HepG2 (cell line): Measurements from ENCODE around the gene SLC24A4. TPM values are rescaled to one million over a fixed set of nuclear protein-coding genes. Genes with fewer than 3 reads are reported as not detected.

Source experiments
- AGO2 ChIP-seq: fragments of 200-400 bp; formaldehyde crosslinking; optimal IDR thresholded peaks from 2 replicates; pipeline ENCODE3; 2017; ENCODE audit warnings: mild to moderate bottlenecking, low read depth, low read length, moderate library complexity
- DMAP1 ChIP-seq: IDR thresholded peaks from 2 replicates; pipeline ENCODE4 v1.6.1; 2016
- ETV5 ChIP-seq: IDR thresholded peaks from 2 replicates; pipeline ENCODE4 v1.6.1; 2018; ENCODE audit warnings: missing biosample characterization, missing genetic modification reagents, inconsistent platforms, borderline replicate concordance
- KDM5B ChIP-seq: sonication (generic); formaldehyde crosslinking; IDR thresholded peaks from 2 replicates; pipeline ENCODE4 v1.4.0; 2020; ENCODE audit warnings: missing genetic modification reagents, mild to moderate bottlenecking, borderline replicate concordance
- KLF15 ChIP-seq: sonication (generic); formaldehyde crosslinking; IDR thresholded peaks from 2 replicates; pipeline ENCODE4 v1.8.1; 2023; ENCODE audit warnings: borderline replicate concordance, mild to moderate bottlenecking, inconsistent platforms, missing genetic modification reagents, mixed read lengths
- MATR3 ChIP-seq: sonication (generic); formaldehyde crosslinking; IDR thresholded peaks from 2 replicates; pipeline ENCODE4 v1.4.0; 2020; ENCODE audit warnings: missing genetic modification reagents
- POLR2G ChIP-seq: fragments of 200-400 bp; formaldehyde crosslinking; IDR thresholded peaks from 2 replicates; pipeline ENCODE4 v1.6.1; 2018; ENCODE audit warnings: mild to moderate bottlenecking, low read depth, low read length, moderate library complexity
- SNAPC2 ChIP-seq: sonication (generic); formaldehyde crosslinking; IDR thresholded peaks from 2 replicates; pipeline ENCODE4 v1.8.1; 2022; ENCODE audit warnings: mild to moderate bottlenecking, missing genetic modification reagents
- THAP11 ChIP-seq: IDR thresholded peaks from 2 replicates; pipeline ENCODE4 v1.6.1; 2016; ENCODE audit warnings: missing biosample characterization, missing genetic modification reagents
- ZFP36 ChIP-seq: fragments of 150-350 bp; IDR thresholded peaks from 2 replicates; pipeline ENCODE4 v1.6.1; 2018; ENCODE audit warnings: borderline replicate concordance, low read length, low read depth; ENCODE audit not compliant: partially characterized antibody
- ZNF331 ChIP-seq: sonication (generic); formaldehyde crosslinking; IDR thresholded peaks from 2 replicates; pipeline ENCODE4 v1.4.0; 2020; ENCODE audit warnings: missing genetic modification reagents
- ZNF441 ChIP-seq: sonication (generic); formaldehyde crosslinking; IDR thresholded peaks from 2 replicates; pipeline ENCODE4 v1.7.0; 2021; ENCODE audit warnings: missing genetic modification reagents, borderline replicate concordance
- ZNF709 ChIP-seq: sonication (generic); formaldehyde crosslinking; IDR thresholded peaks from 2 replicates; pipeline ENCODE4 v1.5.0; 2020; ENCODE audit warnings: mild to moderate bottlenecking, missing genetic modification reagents
- ZNF816 ChIP-seq: sonication (generic); formaldehyde crosslinking; IDR thresholded peaks from 2 replicates; pipeline ENCODE4 v1.8.0; 2022; ENCODE audit warnings: missing genetic modification reagents, mild to moderate bottlenecking, borderline replicate concordance
- ZNF850 ChIP-seq: sonication (generic); formaldehyde crosslinking; conservative IDR thresholded peaks from 2 replicates; pipeline ENCODE4 v1.9.0; 2021; ENCODE audit warnings: mild to moderate bottlenecking, missing genetic modification reagents
- polyA plus RNA-seq, 8 experiments: library from polyadenylated mRNA; depleted of rRNA in 3 of 8; stranded (reverse) in 7 of 8; unstranded in 1 of 8; fragments of >200 nt; fragmentation: Illumina TruSeq in 4 of 8; extraction: Trizol in 4 of 8; gene quantifications; 2 replicates each; pipeline versions ENCODE4 v1.2.1 to v1.2.3, GENCODE V29; 2011 to 2016; ENCODE audit warnings: low read depth in 4 of 8, missing spikeins in 1 of 8, mixed read lengths in 1 of 8; ENCODE audit not compliant: insufficient read depth in 1 of 8
- total RNA-seq, 5 experiments: library from RNA; depleted of rRNA; stranded (reverse); fragments of >200 nt; fragmentation: Illumina TruSeq; extraction: Trizol; gene quantifications; 2 replicates each; pipeline ENCODE4 v1.2.3, GENCODE V29; 2016; ENCODE audit warnings: low read depth in 1 of 5
- TF ChIP-seq, protein P1 (sequence below): sonication (generic); formaldehyde crosslinking; IDR thresholded peaks from 2 replicates; pipeline ENCODE4 v1.8.1; 2023; ENCODE audit warnings: missing genetic modification reagents, inconsistent platforms, borderline replicate concordance
- TF ChIP-seq, protein P2 (sequence below): sonication (generic); formaldehyde crosslinking; IDR thresholded peaks from 2 replicates; pipeline ENCODE4 v1.4.0; 2020; ENCODE audit warnings: missing genetic modification reagents
- TF ChIP-seq, protein P3 (sequence below), 2 experiments: sonication (generic) in 1 of 2; formaldehyde crosslinking in 1 of 2; IDR thresholded peaks; 2 replicates each; pipeline versions ENCODE4 v1.4.0 to v1.6.1; 2016 to 2020; ENCODE audit warnings: borderline replicate concordance in 1 of 2, low read depth in 1 of 2, mild to moderate bottlenecking in 1 of 2, missing genetic modification reagents in 1 of 2
- TF ChIP-seq, protein P4 (sequence below): sonication (generic); formaldehyde crosslinking; IDR thresholded peaks from 2 replicates; pipeline ENCODE4 v1.4.0; 2020; ENCODE audit warnings: low read depth, mild to moderate bottlenecking, missing genetic modification reagents
- TF ChIP-seq, protein P5 (sequence below): sonication (generic); formaldehyde crosslinking; IDR thresholded peaks from 2 replicates; pipeline ENCODE4 v1.5.1; 2020; ENCODE audit warnings: missing genetic modification reagents, mild to moderate bottlenecking, borderline replicate concordance

SLC24A4 gene
- total and polyA plus RNA-seq, 2 of the 13 experiments (the other 11 are each of a cell fraction or from before 2014, with no cell fraction given): not detected

DNA sequence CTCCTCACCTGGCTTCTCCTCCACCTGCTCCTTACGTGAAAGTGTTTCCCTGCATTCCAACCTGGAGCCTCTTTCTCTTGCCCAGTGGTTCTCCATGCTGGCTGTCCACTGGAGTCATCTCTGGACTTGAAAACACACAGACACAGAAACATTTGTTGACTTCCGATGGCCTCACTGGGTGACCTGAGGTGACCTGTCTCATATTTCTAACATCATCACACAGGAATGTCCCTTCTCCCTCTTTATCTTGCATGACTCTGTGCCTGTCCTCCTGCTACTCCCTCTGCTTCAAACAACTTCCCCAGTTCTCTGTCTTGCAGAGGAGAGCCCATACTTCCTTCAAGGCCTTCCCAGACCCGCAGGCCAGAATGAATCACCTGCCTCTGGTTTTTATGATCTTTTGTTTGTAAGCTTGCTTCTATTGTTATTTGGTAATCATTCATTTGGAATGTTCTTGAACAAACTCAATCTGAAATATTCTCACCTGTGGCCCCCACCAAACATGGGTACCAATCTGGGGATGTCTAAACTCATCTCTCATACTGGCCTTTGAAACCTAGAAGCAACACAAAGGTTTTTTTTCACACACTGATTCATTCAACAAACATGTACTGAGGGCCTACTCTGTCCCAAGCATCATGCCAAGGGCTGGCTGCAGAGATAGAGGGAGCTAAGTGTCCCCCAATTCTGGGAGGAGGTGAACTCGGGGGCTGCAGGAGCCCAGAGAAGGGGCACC, 181.0 kb downstream of the SLC24A4 start (continued):
- TF ChIP-seq, protein P1, sequence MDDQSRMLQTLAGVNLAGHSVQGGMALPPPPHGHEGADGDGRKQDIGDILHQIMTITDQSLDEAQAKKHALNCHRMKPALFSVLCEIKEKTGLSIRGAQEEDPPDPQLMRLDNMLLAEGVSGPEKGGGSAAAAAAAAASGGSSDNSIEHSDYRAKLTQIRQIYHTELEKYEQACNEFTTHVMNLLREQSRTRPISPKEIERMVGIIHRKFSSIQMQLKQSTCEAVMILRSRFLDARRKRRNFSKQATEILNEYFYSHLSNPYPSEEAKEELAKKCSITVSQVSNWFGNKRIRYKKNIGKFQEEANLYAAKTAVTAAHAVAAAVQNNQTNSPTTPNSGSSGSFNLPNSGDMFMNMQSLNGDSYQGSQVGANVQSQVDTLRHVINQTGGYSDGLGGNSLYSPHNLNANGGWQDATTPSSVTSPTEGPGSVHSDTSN (CRISPR knock-in tag): no peak
- TF ChIP-seq MATR3 (CRISPR knock-in tag) (no peak), ZNF441 (no peak), KDM5B (CRISPR knock-in tag) (no peak), THAP11 (CRISPR knock-in tag) (peak; percentile 60; the same call in 1 of the 2 replicates), DMAP1 (CRISPR knock-in tag) (no peak), AGO2 (no peak), ZNF850 (CRISPR knock-in tag) (no peak), SNAPC2 (CRISPR knock-in tag) (no peak), ZFP36 (no peak), ZNF709 (CRISPR knock-in tag) (no peak), ETV5 (peak; percentile 93), KLF15 (CRISPR knock-in tag) (no peak), ZNF331 (CRISPR knock-in tag) (peak; percentile 60; the same call in 1 of the 2 replicates), POLR2G (no peak), ZNF816 (CRISPR knock-in tag) (no peak)
- TF ChIP-seq, protein P2, sequence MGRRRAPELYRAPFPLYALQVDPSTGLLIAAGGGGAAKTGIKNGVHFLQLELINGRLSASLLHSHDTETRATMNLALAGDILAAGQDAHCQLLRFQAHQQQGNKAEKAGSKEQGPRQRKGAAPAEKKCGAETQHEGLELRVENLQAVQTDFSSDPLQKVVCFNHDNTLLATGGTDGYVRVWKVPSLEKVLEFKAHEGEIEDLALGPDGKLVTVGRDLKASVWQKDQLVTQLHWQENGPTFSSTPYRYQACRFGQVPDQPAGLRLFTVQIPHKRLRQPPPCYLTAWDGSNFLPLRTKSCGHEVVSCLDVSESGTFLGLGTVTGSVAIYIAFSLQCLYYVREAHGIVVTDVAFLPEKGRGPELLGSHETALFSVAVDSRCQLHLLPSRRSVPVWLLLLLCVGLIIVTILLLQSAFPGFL (CRISPR knock-in tag): no peak
- TF ChIP-seq, protein P3, sequence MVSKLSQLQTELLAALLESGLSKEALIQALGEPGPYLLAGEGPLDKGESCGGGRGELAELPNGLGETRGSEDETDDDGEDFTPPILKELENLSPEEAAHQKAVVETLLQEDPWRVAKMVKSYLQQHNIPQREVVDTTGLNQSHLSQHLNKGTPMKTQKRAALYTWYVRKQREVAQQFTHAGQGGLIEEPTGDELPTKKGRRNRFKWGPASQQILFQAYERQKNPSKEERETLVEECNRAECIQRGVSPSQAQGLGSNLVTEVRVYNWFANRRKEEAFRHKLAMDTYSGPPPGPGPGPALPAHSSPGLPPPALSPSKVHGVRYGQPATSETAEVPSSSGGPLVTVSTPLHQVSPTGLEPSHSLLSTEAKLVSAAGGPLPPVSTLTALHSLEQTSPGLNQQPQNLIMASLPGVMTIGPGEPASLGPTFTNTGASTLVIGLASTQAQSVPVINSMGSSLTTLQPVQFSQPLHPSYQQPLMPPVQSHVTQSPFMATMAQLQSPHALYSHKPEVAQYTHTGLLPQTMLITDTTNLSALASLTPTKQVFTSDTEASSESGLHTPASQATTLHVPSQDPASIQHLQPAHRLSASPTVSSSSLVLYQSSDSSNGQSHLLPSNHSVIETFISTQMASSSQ (IDR thresholded peaks at IDR 0.05; ENCODE audit: low read depth): no peak
- TF ChIP-seq, protein P3 (CRISPR knock-in tag; IDR thresholded peaks at IDR 0.05; ENCODE audit: borderline replicate concordance): 0 out of 2 replicates have a peak, but pooled peaks have one; percentile 24
- TF ChIP-seq, protein P4, sequence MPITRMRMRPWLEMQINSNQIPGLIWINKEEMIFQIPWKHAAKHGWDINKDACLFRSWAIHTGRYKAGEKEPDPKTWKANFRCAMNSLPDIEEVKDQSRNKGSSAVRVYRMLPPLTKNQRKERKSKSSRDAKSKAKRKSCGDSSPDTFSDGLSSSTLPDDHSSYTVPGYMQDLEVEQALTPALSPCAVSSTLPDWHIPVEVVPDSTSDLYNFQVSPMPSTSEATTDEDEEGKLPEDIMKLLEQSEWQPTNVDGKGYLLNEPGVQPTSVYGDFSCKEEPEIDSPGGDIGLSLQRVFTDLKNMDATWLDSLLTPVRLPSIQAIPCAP (CRISPR knock-in tag): no peak
- TF ChIP-seq, protein P5, sequence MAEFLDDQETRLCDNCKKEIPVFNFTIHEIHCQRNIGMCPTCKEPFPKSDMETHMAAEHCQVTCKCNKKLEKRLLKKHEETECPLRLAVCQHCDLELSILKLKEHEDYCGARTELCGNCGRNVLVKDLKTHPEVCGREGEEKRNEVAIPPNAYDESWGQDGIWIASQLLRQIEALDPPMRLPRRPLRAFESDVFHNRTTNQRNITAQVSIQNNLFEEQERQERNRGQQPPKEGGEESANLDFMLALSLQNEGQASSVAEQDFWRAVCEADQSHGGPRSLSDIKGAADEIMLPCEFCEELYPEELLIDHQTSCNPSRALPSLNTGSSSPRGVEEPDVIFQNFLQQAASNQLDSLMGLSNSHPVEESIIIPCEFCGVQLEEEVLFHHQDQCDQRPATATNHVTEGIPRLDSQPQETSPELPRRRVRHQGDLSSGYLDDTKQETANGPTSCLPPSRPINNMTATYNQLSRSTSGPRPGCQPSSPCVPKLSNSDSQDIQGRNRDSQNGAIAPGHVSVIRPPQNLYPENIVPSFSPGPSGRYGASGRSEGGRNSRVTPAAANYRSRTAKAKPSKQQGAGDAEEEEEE (CRISPR knock-in tag): no peak
